MCF 10A (cell line): Measurements from ENCODE around the gene PTOV1. TPM values are rescaled to one million over a fixed set of nuclear protein-coding genes. Genes with fewer than 3 reads are reported as not detected.
A peak's percentile ranks its signal among the peaks of the same experiment; 100 is the strongest.

Source experiments
- BruUV-seq: library from RNA; stranded (reverse); fragments of 400-500 nt; replicated peaks from 2 replicates; lab custom pipeline; 2021; lab: Mats Ljungman, UMichigan
- CTCF ChIA-PET: fragments of 300-600 bp; sonication (Branson Sonifier 250); formaldehyde crosslinking; extraction: SDS; loops from one replicate; lab custom pipeline; 2021; ENCODE audit warnings: antibody characterized with exemption, inconsistent platforms; lab: Yijun Ruan, JAX
- POLR2A ChIA-PET: fragments of 300-600, 350-650 bp; sonication (Branson Sonifier 250); formaldehyde crosslinking; extraction: SDS; loops from one replicate; lab custom pipeline; 2020; ENCODE audit warnings: antibody characterized with exemption, inconsistent platforms; lab: Yijun Ruan, JAX
- DNase-seq: peaks from one replicate; pipeline ENCODE4 v3.0.0-alpha.2; 2018; ENCODE audit not compliant: unreplicated experiment
- H3K27ac Mint-ChIP-seq: one replicate; pipeline ENCODE4 v1.8.0; 2022; ENCODE audit warnings: mild to moderate bottlenecking, low read depth, mixed read lengths; ENCODE audit not compliant: unreplicated experiment
- H3K27me3 Mint-ChIP-seq: one replicate; pipeline ENCODE4 v1.8.0; 2022; ENCODE audit warnings: mixed read lengths; ENCODE audit not compliant: insufficient read depth, unreplicated experiment
- H3K36me3 Mint-ChIP-seq: one replicate; pipeline ENCODE4 v1.8.0; 2022; ENCODE audit warnings: mild to moderate bottlenecking, moderate library complexity, mixed read lengths; ENCODE audit not compliant: insufficient read depth, unreplicated experiment
- H3K4me1 Mint-ChIP-seq: one replicate; pipeline ENCODE4 v1.8.0; 2022; ENCODE audit warnings: mixed read lengths; ENCODE audit not compliant: insufficient read depth, unreplicated experiment
- H3K4me3 Mint-ChIP-seq: one replicate; pipeline ENCODE4 v1.8.0; 2022; ENCODE audit warnings: mild to moderate bottlenecking, moderate library complexity, mixed read lengths; ENCODE audit not compliant: unreplicated experiment
- H3K9me3 Mint-ChIP-seq: one replicate; pipeline ENCODE4 v1.8.0; 2022; ENCODE audit warnings: mixed read lengths; ENCODE audit not compliant: unreplicated experiment
- CTCF ChIP-seq: fragments of 200-600 bp; IDR thresholded peaks from one replicate; pipeline ENCODE4 v1.8.0; 2022; ENCODE audit warnings: antibody characterized with exemption, mild to moderate bottlenecking; ENCODE audit not compliant: unreplicated experiment
- intact Hi-C: fragments of 100-400 bp; cut with micrococcal nuclease; formaldehyde crosslinking; loops from 2 replicates; pipeline ENCODE4 v1.14.1; 2022
- total RNA-seq: library from RNA; stranded (reverse); gene quantifications from 2 replicates; pipeline ENCODE4 v1.2.3, GENCODE V29; 2022

Gene PTOV1
- total RNA-seq, 1 experiment from 2014 or later, result 78.8 TPM

- intact Hi-C loops, result no loop called here
- Mint-ChIP-seq H3K4me3 (no peak overlapping the region), H3K4me1 (peaks cover 5% of the 10 kb centered on the region), H3K36me3 (peaks cover 69% of the 10 kb centered on the region), H3K9me3 (no peaks in the 10 kb centered on the region), H3K27me3 (no peaks in the 10 kb centered on the region), H3K27ac (no peak overlapping the region)
- no peak for DNase-seq
- TF ChIP-seq CTCF, result no peak
- no TSS peak for BruUV-seq
- CTCF ChIA-PET, result interaction anchor here (0.7 to 1.1 kb wide), 2 partner anchors 15 to 1382 kb away, joined by 3 read pairs; no protein-coding TSS in a partner anchor
- POLR2A ChIA-PET, result interaction anchor here (0.6 to 6.7 kb wide), 6 partner anchors 12 to 188 kb away, joined by 3 to 78 read pairs (median 6); partner anchors contain the start of genes AKT1S1, PTOV1 and TBC1D17
Measured at GRCh38 chr19:49863935-49864320, 13.0 kb downstream of the PTOV1 start.

- Mint-ChIP-seq H3K9me3 (no peaks in the 10 kb centered on the region), H3K27ac (no peak overlapping the region), H3K27me3 (no peaks in the 10 kb centered on the region), H3K36me3 (peaks cover 61% of the 10 kb centered on the region), H3K4me3 (no peak overlapping the region), H3K4me1 (peaks cover 5% of the 10 kb centered on the region)
- ChIA-PET CTCF (interaction anchor here (0.7 to 1.0 kb wide), 2 partner anchors 18 to 362 kb away, joined by 3 read pairs; no protein-coding TSS in a partner anchor), POLR2A (interaction anchor here (0.6 to 6.7 kb wide), 8 partner anchors 12 to 225 kb away, joined by 3 to 78 read pairs (median 4); partner anchors contain the start of genes AKT1S1, PTOV1, RRAS and TBC1D17)
- no TSS peak for BruUV-seq
- DNase-seq, result no peak
- intact Hi-C loops, result loop anchor here (5.0 kb wide), 1 partner anchor 48 kb away; the partner anchor contains the start of gene MED25
- TF ChIP-seq CTCF, result no peak
Measured at GRCh38 chr19:49864890-49865289, 13.9 kb downstream of the PTOV1 start.

- ChIA-PET POLR2A (interaction anchor here (0.6 to 6.7 kb wide), 19 partner anchors 8 to 1079 kb away, joined by 3 to 78 read pairs (median 5); partner anchors contain the start of genes AKT1S1, AP2A1, ATF5 and FUZ), CTCF (interaction anchor here (0.7 kb wide), 1 partner anchor 9 kb away, joined by 3 read pairs; no protein-coding TSS in a partner anchor)
- Mint-ChIP-seq H3K27me3 (no peaks in the 10 kb centered on the region), H3K4me1 (peaks cover 5% of the 10 kb centered on the region), H3K36me3 (peaks cover 58% of the 10 kb centered on the region), H3K4me3 (no peak within 1 kb of the TSS), H3K27ac (peak within 1 kb of the TSS; percentile 96), H3K9me3 (no peaks in the 10 kb centered on the region)
- intact Hi-C loops, result loop anchor here (5.0 kb wide), 1 partner anchor 50 kb away; the partner anchor contains the start of gene MED25
- no TSS peak for BruUV-seq
- DNase-seq, result peak; percentile 93
- no peak for TF ChIP-seq CTCF
Measured at GRCh38 chr19:49866933-49867782, 16.2 kb downstream of the PTOV1 start, which contains the start of gene PNKP. Gene PNKP (minus strand): TSS chr19:49867576. CDS start chr19:49867204, 372 bp downstream.
